HG03135 (cell line): ENCODE measurements around the gene USP12.
A peak's percentile ranks its signal among the peaks of the same experiment; 100 is the strongest.

ENCODE experiments used
- ATAC-seq: cut with Tn5 transposase; IDR thresholded peaks from one replicate; pipeline ENCODE4 v1.9.1; 2021; ENCODE audit warnings: mild to moderate bottlenecking, moderate library complexity; ENCODE audit not compliant: unreplicated experiment

The USP12 gene

DNA sequence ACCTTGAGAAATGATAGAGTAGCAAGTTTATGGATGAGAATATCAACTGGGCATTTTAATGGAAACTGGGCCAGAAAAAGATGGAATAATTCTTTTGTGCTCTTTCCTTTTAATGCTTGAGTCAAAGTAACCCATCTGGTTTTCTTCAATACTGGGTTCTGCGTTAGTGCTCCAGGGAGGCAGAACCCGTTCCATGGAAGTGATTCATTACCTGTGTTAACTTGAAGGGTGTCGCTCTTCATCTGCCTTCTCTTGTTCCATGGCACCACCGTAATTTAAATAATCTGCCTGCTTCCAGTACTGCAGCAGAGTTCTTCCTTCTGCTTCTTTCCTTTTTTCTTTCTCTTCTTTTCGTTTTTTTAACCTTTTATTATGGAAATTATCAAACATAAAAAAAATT lies 14.7 kb upstream of the USP12 start:
- no peak for ATAC-seq

DNA sequence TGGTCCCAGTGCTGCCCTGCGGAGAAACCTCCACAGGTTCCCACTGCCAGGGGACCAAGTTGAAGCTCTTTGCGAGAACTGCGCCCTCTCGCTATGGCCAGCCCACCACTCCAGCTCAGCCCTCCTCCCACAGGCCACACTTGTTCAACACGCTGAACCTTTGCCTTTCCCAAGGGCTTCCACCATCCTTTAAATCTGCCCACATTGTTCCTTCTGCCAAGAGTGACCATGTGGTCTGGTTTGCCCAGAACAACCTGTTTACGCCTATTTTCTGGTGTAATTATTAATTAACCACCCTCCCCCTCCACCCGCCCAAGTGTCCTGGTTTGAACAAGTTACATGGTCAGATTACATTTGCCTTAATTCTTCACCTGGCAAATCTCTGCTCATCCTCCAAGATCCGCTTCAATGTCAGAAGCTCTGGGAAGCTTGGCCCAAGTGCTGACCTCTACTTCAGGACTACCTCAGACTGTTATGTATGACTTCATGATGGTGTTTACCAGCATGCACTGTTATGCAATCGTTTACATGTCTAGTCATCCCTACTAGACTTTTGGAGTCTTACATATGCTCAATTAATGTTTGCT lies 12.0 kb upstream of the USP12 start:
- ATAC-seq: no peak

DNA sequence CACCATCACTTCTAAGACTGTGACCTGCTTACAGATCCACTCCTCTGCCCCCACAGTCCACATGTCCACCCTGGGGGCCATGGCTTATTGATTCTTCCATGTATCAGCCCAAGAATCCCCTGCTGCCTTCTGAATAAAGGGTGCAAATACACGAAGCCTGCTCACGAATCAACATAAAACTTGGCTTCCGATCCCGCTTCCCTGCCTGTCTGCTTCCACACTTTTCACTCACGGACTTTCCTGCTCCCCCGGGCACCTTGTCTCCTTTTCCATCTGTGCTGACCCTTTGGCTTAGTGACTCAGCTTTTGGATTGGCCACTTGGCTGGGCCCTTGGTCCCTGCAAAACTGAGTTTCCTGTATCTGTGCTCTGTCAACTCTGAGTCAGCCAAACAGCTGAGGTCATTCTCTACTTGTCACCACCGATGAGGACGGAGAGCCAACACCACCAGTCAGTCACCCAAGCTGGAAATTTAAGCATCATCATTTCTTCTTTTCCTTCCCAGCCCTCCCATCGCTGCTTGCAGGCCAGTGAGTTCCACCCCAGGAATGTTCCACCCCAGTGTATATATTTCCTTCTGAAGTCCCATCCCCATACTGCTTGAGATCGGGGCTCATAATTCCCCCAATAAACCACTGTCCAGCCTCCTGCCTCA lies 11.4 kb upstream of the USP12 start:
- no peak for ATAC-seq

DNA sequence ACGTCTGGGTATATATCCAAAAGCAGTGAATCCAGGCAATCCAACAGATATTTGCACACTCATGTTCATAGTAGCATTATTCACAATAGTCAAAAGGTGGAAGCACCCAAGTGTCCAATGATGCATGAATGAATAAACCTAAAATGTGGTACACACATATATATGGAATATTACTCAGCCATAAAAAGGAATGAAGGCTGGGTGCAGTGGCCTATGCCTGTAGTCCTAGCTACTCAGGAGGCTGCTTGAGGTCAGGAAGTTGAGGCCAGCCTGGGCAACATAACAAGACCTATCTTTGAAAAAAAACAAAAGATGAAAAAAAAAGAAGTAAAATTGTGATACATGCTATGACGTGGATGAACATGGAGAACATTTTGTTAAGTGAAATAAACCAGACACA lies 10.4 kb upstream of the USP12 start:
- no peak for ATAC-seq

DNA sequence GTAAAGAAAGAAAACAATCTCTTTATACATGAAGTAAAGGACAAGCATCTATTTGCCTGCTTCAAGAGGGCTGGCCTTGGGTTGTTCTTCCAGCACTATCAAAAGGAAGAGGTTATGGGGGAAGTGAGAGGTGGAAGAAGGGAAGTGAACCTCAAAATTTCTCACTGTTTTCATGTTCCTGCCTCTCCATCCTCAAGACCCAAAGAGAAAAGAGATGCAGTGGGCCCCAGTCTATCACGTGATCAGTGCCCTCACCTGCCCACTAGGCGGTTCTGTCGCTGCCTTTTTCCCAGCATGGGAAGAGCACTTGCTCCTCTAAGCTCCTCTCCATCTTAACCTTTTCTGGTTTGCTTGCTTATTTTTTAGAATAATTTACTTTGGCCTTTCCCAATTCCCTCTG lies 6.2 kb upstream of the USP12 start:
- no peak for ATAC-seq

DNA sequence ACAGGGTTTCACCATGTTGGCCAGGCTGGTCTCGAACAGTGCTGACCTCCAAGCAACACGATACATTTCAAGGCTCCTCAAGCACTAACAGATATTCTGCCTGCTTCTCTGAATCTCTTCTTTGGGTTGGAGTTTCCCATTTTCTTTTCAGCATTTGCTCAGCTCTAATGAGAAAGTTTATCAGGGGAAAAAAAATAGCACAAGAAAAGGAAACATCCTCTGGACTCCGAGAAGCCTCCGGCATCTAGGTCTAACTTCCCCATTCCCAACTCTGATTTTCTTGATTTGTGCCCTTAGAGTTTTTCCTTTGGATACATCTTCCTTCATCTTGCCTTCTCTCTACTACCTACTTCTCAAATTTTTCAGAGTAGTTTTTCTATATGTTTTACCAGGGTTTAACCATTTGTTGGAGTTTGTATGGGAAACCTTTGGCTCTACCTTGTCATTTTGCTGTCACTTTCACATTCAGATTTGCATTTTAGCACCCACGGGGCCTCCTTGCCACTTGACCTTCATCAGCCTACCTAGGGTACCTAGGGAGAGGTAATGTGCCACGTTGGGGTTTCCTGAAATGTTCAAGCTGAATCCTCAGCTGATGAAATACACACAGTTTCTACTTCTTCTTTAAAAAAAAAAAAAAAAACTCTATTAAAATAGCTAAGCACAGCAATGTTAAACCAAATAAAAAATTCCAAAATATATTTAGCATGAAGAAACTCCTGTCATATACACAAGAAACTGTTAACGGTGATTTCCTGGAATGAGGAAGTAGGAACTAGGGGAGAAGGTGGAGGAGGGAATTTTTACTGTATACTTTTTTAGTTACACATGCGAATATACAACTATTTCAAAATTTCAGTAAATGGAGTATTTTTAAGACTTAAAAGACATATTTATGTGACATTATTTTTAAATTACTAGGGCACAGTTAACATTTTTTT lies 5.1 kb upstream of the USP12 start:
- ATAC-seq: no peak

DNA sequence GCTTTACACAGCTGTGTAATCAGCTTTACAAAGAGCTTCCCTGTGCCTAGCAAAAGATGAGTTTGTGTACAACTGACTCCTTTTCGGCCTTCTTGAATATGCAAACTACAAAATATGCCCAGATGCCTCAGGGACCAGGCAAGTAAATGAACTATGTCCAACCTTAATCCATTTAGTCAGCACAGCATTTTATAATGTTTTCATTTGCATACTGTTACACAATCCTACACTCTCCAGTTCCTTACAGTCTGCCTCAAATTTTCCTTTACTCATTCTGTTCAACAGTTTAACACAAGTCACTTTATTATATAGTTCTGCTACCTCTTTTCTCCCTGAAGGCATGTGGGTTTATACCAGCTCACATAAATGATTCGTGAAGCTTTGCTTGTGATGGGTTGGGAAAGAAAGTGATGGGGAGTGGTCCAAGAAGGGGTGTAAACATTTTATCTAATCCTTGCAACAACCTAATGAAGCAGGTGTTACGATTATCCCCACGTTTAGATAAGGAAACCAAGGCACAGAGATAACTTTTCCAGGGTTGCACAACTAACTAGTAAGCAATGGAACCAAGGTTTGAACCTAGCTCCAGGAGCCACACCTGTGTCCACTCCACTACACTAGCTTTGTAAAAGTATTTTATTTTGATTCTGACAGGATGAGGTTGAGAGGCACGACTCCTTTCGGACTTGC lies 3.3 kb upstream of the USP12 start:
- no peak for ATAC-seq

DNA sequence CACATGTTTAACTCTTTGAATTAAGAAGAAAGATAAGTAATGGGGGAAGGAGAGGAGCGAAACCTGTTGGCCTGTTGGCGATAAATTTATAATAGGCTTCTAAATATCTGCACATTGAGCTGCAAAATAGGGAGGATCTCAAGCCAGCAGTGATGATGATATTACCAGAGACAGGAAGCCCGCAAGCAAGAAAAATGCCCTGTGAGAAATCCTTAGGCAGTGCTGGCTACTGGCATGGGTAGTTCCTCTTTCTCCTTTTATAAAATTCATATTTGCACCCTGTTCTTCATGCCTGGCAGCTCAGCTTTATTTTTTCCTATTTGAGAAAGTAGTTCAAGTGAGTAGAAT lies 858 bp upstream of the USP12 start:
- ATAC-seq: no peak

DNA sequence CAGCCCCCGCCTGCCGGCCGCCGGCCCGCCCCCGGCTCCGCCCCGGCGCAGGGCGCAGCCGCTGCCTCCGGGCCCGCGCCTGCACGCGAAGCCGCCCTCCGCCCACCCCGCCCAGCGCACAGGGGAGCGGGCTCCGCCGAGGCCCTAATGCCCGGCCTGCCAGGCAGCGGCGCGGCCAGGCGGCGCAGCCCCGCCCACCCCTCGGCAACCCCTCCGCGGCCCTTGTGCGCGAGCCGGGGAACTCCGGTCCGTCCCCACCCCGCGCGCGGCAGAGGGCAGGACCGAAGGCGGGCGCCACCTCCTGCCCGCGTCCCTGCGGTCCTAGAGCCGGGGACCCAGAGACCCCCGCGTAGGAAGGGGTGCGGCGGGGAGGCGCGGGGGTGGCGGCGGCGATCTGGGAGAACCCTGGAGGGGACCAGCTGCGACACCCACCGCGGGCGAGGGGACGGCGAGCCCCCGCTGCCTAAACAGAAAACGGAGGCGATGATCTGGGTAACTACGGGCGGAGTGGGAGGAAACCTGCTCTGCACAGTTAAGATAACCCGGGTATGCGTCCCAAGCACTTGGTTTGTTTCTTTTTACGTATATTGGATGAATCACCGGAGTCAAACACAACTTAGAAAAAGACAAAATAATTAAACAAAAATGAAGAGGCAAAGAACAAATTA lies 350 bp upstream of the USP12 start:
- peak; percentile 66 for ATAC-seq

DNA sequence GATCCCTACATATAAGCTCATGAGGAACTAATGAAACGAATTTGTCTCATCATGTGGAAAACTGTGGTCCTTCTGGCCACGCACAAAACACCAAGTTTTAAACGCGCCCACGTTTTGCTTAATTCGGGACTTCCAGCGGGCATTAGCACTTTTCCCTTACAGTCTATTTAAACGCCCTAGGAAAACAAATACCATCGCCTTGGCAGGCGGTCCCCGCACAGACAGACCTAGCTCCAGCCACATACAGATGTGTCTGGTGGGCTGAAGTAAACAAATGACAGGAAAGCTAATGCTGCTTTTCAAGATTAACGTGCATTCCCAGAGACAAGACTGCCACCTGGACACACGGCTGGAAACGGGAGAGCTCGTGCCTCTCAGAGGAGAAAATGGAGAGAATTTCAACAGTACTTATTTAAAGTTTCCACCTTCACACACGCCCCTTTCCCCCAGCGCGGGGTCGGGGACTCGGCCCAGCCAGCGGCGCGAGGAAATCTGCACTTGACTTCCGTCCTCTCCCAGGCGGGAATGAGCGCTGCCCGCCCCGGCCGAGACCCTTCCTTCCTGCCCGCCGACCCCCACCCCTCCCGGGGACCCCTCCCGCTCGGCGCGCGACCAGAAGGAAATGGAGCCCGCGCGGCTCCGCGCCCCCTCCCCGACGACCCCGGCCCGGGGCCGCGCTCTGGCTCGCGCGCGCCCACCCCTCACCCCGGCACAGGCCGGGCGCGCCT lies 931 bp downstream of the USP12 start:
- ATAC-seq: peak; percentile 13

DNA sequence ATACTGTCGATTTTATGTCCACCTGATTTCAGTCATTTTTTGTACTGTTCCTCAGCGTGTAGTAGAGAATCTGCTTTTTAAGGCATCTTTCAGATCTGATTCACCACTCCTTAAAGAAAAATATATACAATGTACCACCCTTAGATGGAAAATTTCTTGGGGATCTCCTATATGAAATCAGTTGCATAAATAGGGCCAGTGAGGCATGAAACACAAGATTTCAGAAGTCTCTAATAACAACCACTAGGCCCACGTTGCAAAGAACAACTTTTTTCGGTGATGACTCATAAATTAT lies 1.4 kb downstream of the USP12 start:
- ATAC-seq: no peak

DNA sequence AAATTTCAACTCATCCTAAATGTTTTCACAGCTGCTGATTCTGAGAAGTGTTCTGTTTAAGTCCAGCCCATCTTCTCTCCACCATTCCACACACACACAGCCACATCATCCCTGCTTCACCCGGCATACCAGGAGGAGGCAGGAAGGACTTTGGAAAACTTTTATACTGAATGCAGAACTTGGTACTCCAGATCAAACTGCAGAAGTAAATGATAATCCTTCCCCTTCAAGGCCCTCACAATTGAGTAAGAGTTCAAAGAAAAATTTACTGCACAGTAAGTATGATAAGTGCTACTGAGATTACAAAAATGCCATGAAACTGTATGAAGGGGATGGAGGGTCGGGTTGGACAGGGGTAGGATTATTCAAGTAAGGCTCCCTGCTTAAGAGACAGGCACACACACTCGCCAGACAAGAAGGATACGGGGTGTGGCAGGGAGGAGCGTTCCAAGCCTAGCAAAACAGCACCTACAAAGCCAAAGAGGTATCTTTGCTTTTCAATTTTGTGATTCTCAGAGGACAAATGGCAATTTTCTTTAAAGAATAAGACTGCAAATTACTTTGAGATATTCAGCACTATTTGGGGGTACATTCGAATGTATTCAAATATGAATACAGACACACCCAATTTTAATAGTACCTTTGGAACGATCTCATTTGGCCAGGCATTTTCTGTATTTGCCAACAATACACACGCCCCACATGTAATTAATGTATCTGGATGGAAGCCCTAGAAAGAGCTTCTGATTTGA lies 2.5 kb downstream of the USP12 start:
- no peak for ATAC-seq

DNA sequence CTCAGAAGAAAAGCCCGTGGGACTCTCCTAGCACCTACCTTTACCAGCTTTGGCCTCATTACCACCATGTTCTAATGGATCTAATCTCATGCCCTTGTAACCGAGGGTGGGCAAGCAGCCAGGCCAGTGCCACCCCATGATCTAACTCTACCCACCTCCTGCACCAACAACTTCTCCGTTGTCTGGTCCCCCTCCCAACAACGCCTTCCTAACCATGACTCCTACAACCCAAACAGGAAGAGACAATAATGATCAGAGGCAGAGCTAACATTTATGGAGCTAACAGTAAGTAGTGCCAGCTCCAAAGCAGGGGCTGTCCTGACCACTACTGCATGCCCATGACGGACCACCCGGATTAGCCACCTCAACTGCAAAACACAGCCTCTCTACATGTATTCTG lies 3.5 kb downstream of the USP12 start:
- ATAC-seq: no peak

DNA sequence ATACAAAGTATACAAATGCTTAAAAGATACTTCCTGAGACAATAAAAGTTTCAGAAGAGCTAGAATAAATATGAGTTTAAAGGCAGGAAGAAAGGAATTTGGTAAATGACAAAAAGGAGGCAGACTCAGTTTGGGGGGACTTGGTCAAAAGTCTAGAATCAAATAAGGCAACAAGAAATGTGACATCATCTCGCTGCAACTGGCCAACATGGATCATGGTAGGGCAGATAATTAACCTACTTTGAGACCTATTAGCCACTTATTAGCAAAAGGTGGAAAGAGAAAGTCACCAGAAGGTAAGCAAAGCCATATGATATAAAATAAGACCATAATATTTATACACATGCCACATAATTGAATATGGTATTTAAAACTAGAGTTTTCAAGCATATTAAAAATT lies 5.3 kb downstream of the USP12 start:
- ATAC-seq: no peak

DNA sequence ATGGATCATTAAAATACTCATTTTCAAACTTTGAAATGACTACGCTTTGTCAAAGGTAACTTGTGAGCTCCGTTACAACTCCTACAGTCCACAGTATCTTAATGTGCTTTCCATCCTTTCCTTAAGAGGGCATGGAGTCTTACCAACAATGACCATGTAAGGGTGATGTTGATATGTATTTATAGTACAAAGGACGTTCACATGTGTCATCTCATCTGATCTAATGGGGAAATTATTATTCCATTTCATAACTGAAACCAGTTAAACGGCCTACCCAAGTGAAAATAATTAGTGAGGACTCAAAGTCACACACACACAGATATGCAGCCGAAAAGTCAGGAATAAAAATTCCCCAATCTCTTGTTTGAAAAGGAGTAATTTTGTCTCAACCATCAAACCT lies 9.6 kb downstream of the USP12 start:
- no peak for ATAC-seq

DNA sequence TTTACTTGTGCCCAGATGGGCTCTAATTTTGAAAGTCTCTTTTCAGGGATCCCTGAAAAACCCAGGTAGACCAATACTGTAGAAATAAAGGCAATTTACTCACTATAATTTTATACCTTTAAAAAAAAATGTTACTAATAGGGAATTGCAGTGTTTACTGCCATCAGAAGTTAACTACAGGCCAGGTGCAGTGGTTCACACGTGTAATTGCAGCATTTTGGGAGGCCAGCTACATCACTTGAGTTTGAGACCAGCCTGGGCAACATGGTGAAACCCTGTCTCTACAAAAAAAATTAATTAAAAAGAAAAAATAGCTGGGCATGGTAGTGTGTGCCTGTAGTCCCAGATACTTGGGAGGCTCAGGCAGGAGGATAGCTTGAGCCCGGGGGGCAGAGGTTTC lies 10.2 kb downstream of the USP12 start:
- ATAC-seq: no peak

DNA sequence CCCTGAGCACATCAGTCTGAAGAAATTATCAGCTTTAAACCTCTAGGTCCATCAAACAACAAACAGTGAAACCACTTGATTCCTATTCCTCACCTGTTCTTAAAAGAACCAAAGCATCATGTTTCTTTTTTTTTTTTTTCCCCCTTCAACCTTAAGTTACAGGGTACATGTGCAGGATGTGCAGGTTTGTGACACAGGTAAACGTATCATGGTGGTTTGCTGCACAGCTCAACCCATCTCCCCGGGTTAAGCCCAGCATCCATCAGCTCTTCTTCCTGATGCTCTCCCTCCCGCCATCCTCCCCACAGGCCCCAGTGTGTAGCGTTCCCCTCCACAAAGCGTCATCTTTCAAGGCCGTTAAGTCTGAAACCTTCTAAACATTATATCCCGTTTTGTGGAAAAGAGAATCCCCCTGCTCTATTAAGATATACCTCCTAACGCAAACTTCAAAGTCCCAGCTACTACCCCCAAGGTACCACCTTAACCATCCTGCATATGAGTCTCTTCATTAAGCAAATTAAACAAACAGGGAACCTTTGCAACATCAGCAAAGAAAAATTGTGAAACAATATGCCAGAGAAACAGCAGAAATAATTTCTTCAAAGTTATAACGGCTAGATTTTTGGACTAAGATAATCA lies 10.8 kb downstream of the USP12 start:
- ATAC-seq: no peak

DNA sequence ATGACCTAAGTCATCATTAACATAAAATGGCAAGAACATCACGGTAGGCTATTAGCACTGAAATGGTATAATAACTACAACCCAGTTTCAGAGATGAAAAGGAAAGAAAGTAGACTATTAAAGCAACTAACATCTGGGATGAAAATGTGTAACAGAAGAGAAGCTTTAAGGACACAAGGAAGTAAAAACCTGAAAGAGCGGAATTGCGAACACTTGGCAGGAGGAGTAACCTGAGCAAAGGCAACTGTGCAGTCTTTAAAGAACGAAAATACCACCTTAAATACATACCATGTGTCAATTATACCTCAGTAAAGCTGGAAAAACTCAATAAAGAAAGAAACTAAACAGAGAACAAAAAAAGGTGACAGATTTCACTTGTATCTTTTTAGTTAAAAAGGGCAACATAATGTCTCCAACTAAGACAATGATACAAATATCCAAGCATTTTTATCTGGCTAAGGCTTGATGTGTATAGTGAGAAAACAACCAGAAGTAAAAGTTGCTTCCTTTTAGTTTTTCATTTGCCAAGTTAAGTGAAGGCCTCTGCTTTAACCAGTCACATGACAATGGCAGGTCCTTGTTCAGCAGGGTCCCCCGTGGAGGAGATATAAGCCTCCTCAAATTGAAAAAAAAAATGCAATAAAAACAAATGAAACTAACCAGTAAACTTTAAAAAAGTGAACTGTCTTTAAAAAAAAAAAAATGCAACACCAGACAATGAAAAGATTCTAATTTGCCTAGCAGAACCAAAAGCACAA lies 11.6 kb downstream of the USP12 start:
- ATAC-seq: no peak

DNA sequence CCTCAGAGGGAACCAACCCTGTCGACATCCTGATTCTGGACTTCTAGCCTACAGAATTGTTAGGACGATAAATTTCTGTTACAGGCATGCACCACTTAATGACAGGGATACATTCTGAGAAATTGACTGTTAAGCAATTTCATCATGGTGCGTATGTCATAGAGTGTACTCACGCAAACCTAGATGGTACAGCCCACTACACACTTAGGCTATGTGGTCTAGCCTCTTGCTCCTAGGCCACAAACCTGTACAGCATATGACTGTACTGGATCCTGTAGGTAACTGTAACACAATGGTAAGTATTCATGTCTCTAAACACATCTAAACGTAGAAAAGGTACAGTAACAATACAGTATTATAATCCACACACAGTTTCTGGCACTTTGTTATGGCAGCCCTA lies 13.3 kb downstream of the USP12 start:
- no peak for ATAC-seq
